CD4-positive, alpha-beta memory T cell (primary cell): ENCODE data around the gene FRMD5. TPM values are rescaled to one million over a fixed set of nuclear protein-coding genes. Genes with fewer than 3 reads are reported as not detected.

Source experiments
- CTCF ChIA-PET: fragments of 350-600 bp; sonication (Branson Sonifier 250); formaldehyde crosslinking; loops from one replicate; lab custom pipeline; 2021; ENCODE audit warnings: inconsistent platforms; ENCODE audit not compliant: partially characterized antibody; lab: Charles Lee
- POLR2A ChIA-PET: fragments of 350-600 bp; sonication (Branson Sonifier 250); formaldehyde crosslinking; loops from one replicate; lab custom pipeline; 2021; ENCODE audit not compliant: partially characterized antibody; lab: Charles Lee
- DNase-seq, 5 donors: peaks; one replicate each; pipeline versions ENCODE4 v3.0.0 to v3.0.0-alpha.2; 2020 to 2022; ENCODE audit warnings: mixed read lengths in 1 of 5
- H3K27ac ChIP-seq: one replicate; pipeline ENCODE4 v1.7.0; 2013; ENCODE audit warnings: low read depth, low read length
- H3K27me3 ChIP-seq: 2 replicates; pipeline ENCODE4 v1.7.0; 2013; ENCODE audit warnings: mild to moderate bottlenecking, low read length, moderate library complexity; ENCODE audit not compliant: insufficient read depth
- H3K36me3 ChIP-seq: 2 replicates; pipeline ENCODE4 v1.7.0; 2013; ENCODE audit warnings: mild to moderate bottlenecking, low read length, moderate library complexity; ENCODE audit not compliant: insufficient read depth
- H3K4me1 ChIP-seq: 2 replicates; pipeline ENCODE4 v1.7.0; 2013; ENCODE audit warnings: mild to moderate bottlenecking, low read length, moderate library complexity; ENCODE audit not compliant: insufficient read depth
- H3K4me3 ChIP-seq, 2 donors: one replicate each; pipeline ENCODE4 v1.7.0; 2013; ENCODE audit warnings: low read length in 2 of 2, mild to moderate bottlenecking in 1 of 2
- H3K9me3 ChIP-seq, 2 donors: one replicate each; pipeline ENCODE4 v1.7.0; 2013; ENCODE audit warnings: low read length in 2 of 2, control low read depth in 1 of 2; ENCODE audit not compliant: control insufficient read depth in 1 of 2
- H3K27ac Mint-ChIP-seq, 7 donors: one replicate each; pipeline ENCODE4 v1.8.0; 2020 to 2021; ENCODE audit warnings: mixed read lengths in 7 of 7, mild to moderate bottlenecking in 6 of 7, inconsistent platforms in 3 of 7, moderate library complexity in 3 of 7
- H3K27me3 Mint-ChIP-seq, 2 donors: one replicate each; pipeline ENCODE4 v1.8.0; 2020 to 2021; ENCODE audit warnings: mixed read lengths in 2 of 2
- H3K36me3 Mint-ChIP-seq, 2 donors: one replicate each; pipeline ENCODE4 v1.8.0; 2020 to 2021; ENCODE audit warnings: mixed read lengths in 2 of 2, inconsistent platforms in 1 of 2, mild to moderate bottlenecking in 1 of 2
- H3K4me1 Mint-ChIP-seq, 4 donors: one replicate each; pipeline ENCODE4 v1.8.0; 2020 to 2021; ENCODE audit warnings: mixed read lengths in 4 of 4, mild to moderate bottlenecking in 1 of 4
- H3K4me3 Mint-ChIP-seq, 8 donors: one replicate each; pipeline ENCODE4 v1.8.0; 2020 to 2021; ENCODE audit warnings: mixed read lengths in 8 of 8, mild to moderate bottlenecking in 7 of 8, moderate library complexity in 6 of 8, inconsistent platforms in 3 of 8
- H3K9me3 Mint-ChIP-seq, 8 donors: one replicate each; pipeline ENCODE4 v1.8.0; 2020 to 2021; ENCODE audit warnings: mixed read lengths in 8 of 8, mild to moderate bottlenecking in 5 of 8, inconsistent platforms in 3 of 8, moderate library complexity in 1 of 8
- intact Hi-C: fragments of 100-400 bp; cut with micrococcal nuclease; formaldehyde crosslinking; loops from one replicate; pipeline ENCODE4 v1.15.1; 2023
- polyA plus RNA-seq, 2 donors: library from polyadenylated mRNA; unstranded; fragments of 300-500 nt; fragmentation: Illumina TruSeq; gene quantifications; one replicate each; pipeline ENCODE4 v1.2.3, GENCODE V29; 2021
- total RNA-seq, 2 experiments: library from RNA; stranded (reverse); gene quantifications; one replicate each; pipeline ENCODE4 v1.2.3, GENCODE V29; 2021

The FRMD5 gene
- total and polyA plus RNA-seq, 4 experiments from 2014 or later, result 0.08 to 0.47 TPM; not detected in 2

DNA sequence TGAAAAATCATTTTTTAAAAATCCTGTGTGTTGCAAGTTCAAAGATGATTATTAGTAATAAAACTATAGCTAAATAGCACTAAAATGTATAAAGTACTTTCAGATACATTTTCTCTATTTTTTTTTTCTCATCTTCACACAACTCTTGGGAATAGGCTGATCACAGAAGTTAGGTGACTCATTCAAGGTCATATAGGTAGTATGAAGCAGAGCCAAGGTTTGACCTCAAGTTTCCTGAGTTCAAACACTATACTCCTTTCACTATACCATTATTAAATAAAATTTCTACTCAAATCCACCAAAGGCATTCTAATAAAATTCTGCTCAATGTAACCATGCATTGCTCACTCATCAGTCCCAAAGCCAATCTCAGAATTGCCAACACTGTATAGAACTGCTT is 21.3 kb downstream of the FRMD5 start:
- peaks cover 4% of the 10 kb centered on the region for H3K27me3 ChIP-seq
- H3K27ac Mint-ChIP-seq, result no peak overlapping the region
- H3K36me3 ChIP-seq, result no peaks in the 10 kb centered on the region
- no peaks in the 10 kb centered on the region for H3K4me1 ChIP-seq
- DNase-seq, result no peak
- no peaks in the 10 kb centered on the region for H3K4me1 Mint-ChIP-seq
- H3K9me3 Mint-ChIP-seq, result no peaks in the 10 kb centered on the region
- POLR2A ChIA-PET, result no interaction called here
- no peak overlapping the region for H3K4me3 Mint-ChIP-seq
- no peak overlapping the region for H3K27ac ChIP-seq
- no peaks in the 10 kb centered on the region for H3K36me3 Mint-ChIP-seq
- intact Hi-C loops, result no loop called here
- CTCF ChIA-PET, result no interaction called here
- H3K4me3 ChIP-seq, result no peak overlapping the region
- no peaks in the 10 kb centered on the region for H3K9me3 ChIP-seq
- H3K27me3 Mint-ChIP-seq, result peaks cover 13% of the 10 kb centered on the region in 2 donors

DNA sequence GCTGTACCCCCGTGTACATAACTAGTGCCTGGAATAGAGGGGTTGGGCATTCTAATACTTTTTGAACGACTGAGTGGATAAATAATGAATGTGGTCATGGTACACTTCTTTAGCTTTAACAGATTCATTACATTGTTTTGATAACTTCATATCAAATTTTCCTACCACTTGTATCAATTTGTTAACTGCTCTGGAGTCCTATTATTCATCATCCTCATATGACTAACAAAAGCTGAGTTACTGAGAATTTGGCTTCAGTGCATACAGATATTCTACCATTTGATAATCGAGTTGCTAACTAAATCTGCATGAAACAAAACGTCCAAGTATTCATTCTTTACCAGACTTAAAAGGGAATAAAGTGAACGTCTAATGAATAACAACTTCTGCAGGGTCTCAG is 31.7 kb downstream of the FRMD5 start:
- Histone ChIP-seq H3K27me3 (no peaks in the 10 kb centered on the region), H3K27ac (no peak overlapping the region), H3K36me3 (no peaks in the 10 kb centered on the region), H3K4me3 (no peak overlapping the region), H3K4me1 (no peaks in the 10 kb centered on the region), H3K9me3 (no peaks in the 10 kb centered on the region)
- Mint-ChIP-seq H3K9me3 (peaks cover 0 to 4% (median 0%) of the 10 kb centered on the region in 8 donors), H3K27ac (no peak overlapping the region), H3K36me3 (no peaks in the 10 kb centered on the region), H3K4me1 (no peaks in the 10 kb centered on the region), H3K27me3 (peaks cover 18 to 26% of the 10 kb centered on the region in 2 donors), H3K4me3 (no peak overlapping the region)
- ChIA-PET POLR2A (no interaction called here), CTCF (no interaction called here)
- DNase-seq, result no peak
- intact Hi-C loops, result no loop called here

DNA sequence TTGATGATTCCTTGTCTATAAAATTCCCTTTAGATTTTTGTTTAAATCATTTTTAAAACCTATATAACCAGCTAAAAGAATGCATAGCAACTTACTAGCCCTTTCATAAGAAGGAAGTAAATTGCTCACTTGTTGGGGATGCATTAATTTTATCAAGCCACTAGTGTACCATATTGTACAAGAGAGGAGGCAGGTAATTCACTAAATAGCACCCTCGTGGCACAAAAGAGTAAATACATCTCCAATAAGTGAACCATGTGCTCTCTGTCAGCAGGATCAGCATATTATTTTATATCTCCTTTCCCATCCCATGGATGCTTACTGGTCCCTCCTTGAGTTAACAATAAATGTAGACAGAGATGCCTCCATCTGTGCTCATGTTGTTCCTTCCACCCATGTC is 34.3 kb downstream of the FRMD5 start:
- POLR2A ChIA-PET, result no interaction called here
- intact Hi-C loops, result no loop called here
- CTCF ChIA-PET, result no interaction called here
- Mint-ChIP-seq H3K27me3 (peaks cover 20 to 21% of the 10 kb centered on the region in 2 donors), H3K36me3 (no peaks in the 10 kb centered on the region), H3K4me3 (no peak overlapping the region), H3K27ac (peak overlapping the region in 1 of 7 donors; percentile 26), H3K9me3 (peaks cover 0 to 4% (median 0%) of the 10 kb centered on the region in 8 donors), H3K4me1 (no peaks in the 10 kb centered on the region)
- H3K27me3 ChIP-seq, result no peaks in the 10 kb centered on the region
- H3K27ac ChIP-seq, result no peak overlapping the region
- H3K36me3 ChIP-seq, result no peaks in the 10 kb centered on the region
- H3K4me3 ChIP-seq, result no peak overlapping the region
- no peak for DNase-seq
- H3K9me3 ChIP-seq, result no peaks in the 10 kb centered on the region
- no peaks in the 10 kb centered on the region for H3K4me1 ChIP-seq

DNA sequence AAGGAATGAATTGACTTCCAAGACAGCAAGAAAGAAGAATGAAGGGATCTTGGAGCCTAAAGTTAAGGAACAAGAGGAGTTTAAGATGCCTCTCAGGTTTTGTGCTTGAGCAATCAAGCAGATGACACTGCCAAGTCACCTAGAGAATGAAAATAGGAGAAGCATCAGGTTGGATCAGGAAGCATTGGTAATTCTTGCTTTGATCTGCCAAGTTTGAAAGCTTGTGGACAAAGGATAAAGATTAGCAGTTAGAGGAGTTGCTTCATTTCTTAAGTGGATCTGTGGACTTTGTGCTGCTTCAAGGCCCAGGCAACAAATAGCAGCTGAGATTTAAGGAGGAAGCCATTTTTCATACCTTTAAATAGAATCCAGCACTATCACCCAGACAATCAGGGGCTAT is 35.6 kb downstream of the FRMD5 start:
- H3K4me3 Mint-ChIP-seq, result no peak overlapping the region
- POLR2A ChIA-PET, result no interaction called here

DNA sequence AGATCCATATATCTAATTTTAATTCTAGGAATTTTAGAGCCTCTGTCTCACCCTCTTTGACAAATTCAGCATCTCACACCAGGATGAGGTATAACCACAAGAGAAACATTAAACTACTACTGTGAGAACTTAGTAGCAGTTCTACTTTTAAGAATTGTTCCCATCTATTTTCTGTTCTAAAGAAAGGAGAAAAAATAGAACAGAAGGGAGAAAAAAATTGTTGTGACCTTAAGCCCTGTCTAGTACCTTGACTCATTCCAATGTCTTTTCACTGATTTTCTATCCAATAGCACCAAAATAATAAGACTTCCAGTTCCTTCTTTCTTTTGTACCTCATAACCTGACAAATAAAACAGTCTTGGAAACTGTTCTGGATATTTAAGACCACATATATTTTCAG is 37.0 kb downstream of the FRMD5 start:
- CTCF ChIA-PET, result no interaction called here
- peaks cover 0 to 3% (median 0%) of the 10 kb centered on the region in 8 donors for H3K9me3 Mint-ChIP-seq
- no peak overlapping the region for H3K4me3 Mint-ChIP-seq

More for the DNA sequence above, 35.6 kb downstream of the FRMD5 start:
- no peaks in the 10 kb centered on the region for H3K27me3 ChIP-seq
- no peaks in the 10 kb centered on the region for H3K4me1 ChIP-seq
- CTCF ChIA-PET, result no interaction called here
- no peak overlapping the region for H3K27ac ChIP-seq
- H3K36me3 ChIP-seq, result no peaks in the 10 kb centered on the region
- DNase-seq, result no peak
- Mint-ChIP-seq H3K27ac (no peak overlapping the region), H3K4me1 (no peaks in the 10 kb centered on the region), H3K27me3 (peaks cover 18 to 21% of the 10 kb centered on the region in 2 donors), H3K9me3 (peaks cover 0 to 4% (median 0%) of the 10 kb centered on the region in 8 donors), H3K36me3 (no peaks in the 10 kb centered on the region)
- intact Hi-C loops, result no loop called here
- no peak overlapping the region for H3K4me3 ChIP-seq
- H3K9me3 ChIP-seq, result no peaks in the 10 kb centered on the region

DNA sequence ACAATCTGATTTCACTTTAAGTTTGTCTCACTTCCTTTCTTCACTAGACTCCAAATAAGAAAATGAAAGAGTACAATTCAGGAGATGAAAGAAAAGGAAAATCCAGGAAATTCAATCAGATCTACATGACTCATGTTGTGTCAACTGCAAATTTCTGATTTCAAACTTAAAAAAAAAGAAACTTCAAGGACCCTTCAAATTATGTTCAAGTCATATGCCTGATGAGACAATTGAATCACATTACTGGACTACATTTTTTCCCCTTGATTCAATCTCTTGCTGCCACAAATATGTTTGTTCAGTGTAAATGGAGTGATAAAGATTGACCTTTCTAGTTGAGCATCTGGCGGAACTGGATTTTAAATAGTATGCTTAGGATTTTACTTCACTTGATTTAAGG is 37.4 kb downstream of the FRMD5 start:
- no peaks in the 10 kb centered on the region for H3K4me1 Mint-ChIP-seq
- POLR2A ChIA-PET, result no interaction called here
- H3K27me3 Mint-ChIP-seq, result peaks cover 11 to 17% of the 10 kb centered on the region in 2 donors
- no peak overlapping the region for H3K27ac Mint-ChIP-seq
- Histone ChIP-seq H3K27ac (no peak overlapping the region), H3K4me1 (no peaks in the 10 kb centered on the region), H3K9me3 (no peaks in the 10 kb centered on the region), H3K4me3 (no peak overlapping the region), H3K27me3 (no peaks in the 10 kb centered on the region), H3K36me3 (no peaks in the 10 kb centered on the region)
- DNase-seq, result no peak
- no peaks in the 10 kb centered on the region for H3K36me3 Mint-ChIP-seq
- CTCF ChIA-PET, result no interaction called here
- intact Hi-C loops, result no loop called here
- no peak overlapping the region for H3K4me3 Mint-ChIP-seq
- H3K9me3 Mint-ChIP-seq, result peaks cover 0 to 2% (median 0%) of the 10 kb centered on the region in 8 donors

More for the DNA sequence above, 37.0 kb downstream of the FRMD5 start:
- Histone ChIP-seq H3K27ac (no peak overlapping the region), H3K36me3 (no peaks in the 10 kb centered on the region), H3K9me3 (no peaks in the 10 kb centered on the region), H3K4me3 (no peak overlapping the region), H3K27me3 (no peaks in the 10 kb centered on the region), H3K4me1 (no peaks in the 10 kb centered on the region)
- Mint-ChIP-seq H3K27me3 (peaks cover 13 to 17% of the 10 kb centered on the region in 2 donors), H3K4me1 (no peaks in the 10 kb centered on the region), H3K27ac (no peak overlapping the region), H3K36me3 (no peaks in the 10 kb centered on the region)
- intact Hi-C loops, result no loop called here
- no peak for DNase-seq
- POLR2A ChIA-PET, result no interaction called here

DNA sequence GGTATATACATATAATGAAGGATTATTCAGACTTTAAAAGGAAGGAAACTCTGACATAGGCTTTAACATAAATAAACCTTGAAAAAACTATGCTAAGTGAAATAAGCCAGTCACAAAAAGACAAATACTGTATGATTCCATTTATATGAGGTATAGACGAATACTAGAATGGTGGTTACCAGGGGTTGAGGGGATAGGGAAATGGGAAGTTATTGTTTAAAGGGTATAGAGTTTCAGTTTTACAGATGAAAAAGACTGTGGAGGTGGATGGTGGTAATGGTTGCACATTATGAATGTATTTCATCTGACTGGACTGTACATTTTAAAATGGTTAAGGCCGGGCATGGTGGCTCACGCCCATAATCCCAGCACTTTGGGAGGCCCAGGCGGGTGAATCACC is 41.7 kb downstream of the FRMD5 start:
- DNase-seq, result no peak
- H3K36me3 ChIP-seq, result no peaks in the 10 kb centered on the region
- CTCF ChIA-PET, result no interaction called here
- H3K27me3 ChIP-seq, result no peaks in the 10 kb centered on the region
- no peak overlapping the region for H3K27ac Mint-ChIP-seq
- no peaks in the 10 kb centered on the region for H3K9me3 Mint-ChIP-seq
- no peak overlapping the region for H3K27ac ChIP-seq
- H3K4me3 ChIP-seq, result no peak overlapping the region
- intact Hi-C loops, result no loop called here
- no peaks in the 10 kb centered on the region for H3K9me3 ChIP-seq
- H3K27me3 Mint-ChIP-seq, result peaks cover 10 to 17% of the 10 kb centered on the region in 2 donors
- no peaks in the 10 kb centered on the region for H3K36me3 Mint-ChIP-seq
- no peak overlapping the region for H3K4me3 Mint-ChIP-seq
- POLR2A ChIA-PET, result no interaction called here
- no peaks in the 10 kb centered on the region for H3K4me1 ChIP-seq
- H3K4me1 Mint-ChIP-seq, result no peaks in the 10 kb centered on the region

DNA sequence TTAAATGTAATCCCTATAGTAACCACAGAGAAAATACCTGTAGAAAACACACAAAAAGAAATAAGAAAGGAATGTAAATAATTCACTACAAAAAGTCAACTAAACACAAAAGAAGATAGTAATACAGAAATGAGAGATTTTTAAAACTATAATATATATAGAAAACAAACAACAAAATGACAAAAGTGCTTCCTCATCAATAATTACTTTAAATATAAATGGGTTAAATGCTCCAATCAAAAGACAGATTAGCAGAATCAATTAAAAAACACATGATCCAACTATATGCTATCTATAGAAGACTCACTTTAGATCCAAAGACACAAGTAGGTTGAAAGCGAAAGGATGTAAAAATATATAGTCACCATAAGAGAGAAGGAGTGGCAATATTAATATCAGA is 45.8 kb downstream of the FRMD5 start:
- H3K27ac ChIP-seq, result no peak overlapping the region
- ChIA-PET CTCF (no interaction called here), POLR2A (no interaction called here)
- intact Hi-C loops, result loop anchor here (10.0 kb wide), 1 partner anchor 56 kb away; no protein-coding TSS in a partner anchor
- H3K4me1 ChIP-seq, result no peaks in the 10 kb centered on the region
- peaks cover 12 to 18% of the 10 kb centered on the region in 2 donors for H3K27me3 Mint-ChIP-seq
- no peaks in the 10 kb centered on the region for H3K9me3 Mint-ChIP-seq
- DNase-seq, result no peak
- no peaks in the 10 kb centered on the region for H3K9me3 ChIP-seq
- H3K36me3 Mint-ChIP-seq, result no peaks in the 10 kb centered on the region
- H3K36me3 ChIP-seq, result no peaks in the 10 kb centered on the region
- H3K27me3 ChIP-seq, result no peaks in the 10 kb centered on the region
- H3K4me3 ChIP-seq, result no peak overlapping the region
- no peaks in the 10 kb centered on the region for H3K4me1 Mint-ChIP-seq
- H3K4me3 Mint-ChIP-seq, result no peak overlapping the region
- H3K27ac Mint-ChIP-seq, result no peak overlapping the region
